Measurements from ENCODE around the gene MLXIPL. TPM values are rescaled to one million over a fixed set of nuclear protein-coding genes. Genes with fewer than 3 reads are reported as not detected.

MLXIPL gene
- polyA plus RNA-seq, 3 donors: 0.15 to 0.24 TPM; not detected in 1

- Histone ChIP-seq H3K9ac (ENCODE audit: insufficient read depth, low read length, poor library complexity, severe bottlenecking) (no peak overlapping the region), H3K9me3 (replicated peaks in 1 of 2; ENCODE audit: control insufficient read depth in 1 of 2, insufficient read depth in 1 of 2, low read length in 2 of 2) (no peaks in the 10 kb centered on the region), H3K36me3 (replicated peaks in 1 of 2; ENCODE audit: control insufficient read depth in 1 of 2, insufficient read depth in 2 of 2, low read length in 2 of 2) (no peaks in the 10 kb centered on the region), H3K4me1 (ENCODE audit: control insufficient read depth in 1 of 2, insufficient read depth in 2 of 2, low read length in 2 of 2) (peaks cover 32 to 42% of the 10 kb centered on the region in 2 donors), H2AFZ (ENCODE audit: insufficient read depth, low read depth, low read length, poor library complexity, severe bottlenecking) (no peak overlapping the region), H4K20me1 (ENCODE audit: insufficient read depth, low read length) (no peaks in the 10 kb centered on the region), H3K27me3 (ENCODE audit: control insufficient read depth in 2 of 2, insufficient read depth in 2 of 2, low read length in 2 of 2) (peaks cover 2 to 47% of the 10 kb centered on the region in 2 donors), H3K4me3 (replicated peaks in 1 of 3; ENCODE audit: low read depth in 2 of 3, low read length in 3 of 3) (no peak overlapping the region), H3K79me2 (ENCODE audit: insufficient read depth, low read length) (no peaks in the 10 kb centered on the region), H3K27ac (ENCODE audit: low read depth in 1 of 2, low read length in 2 of 2) (no peak overlapping the region), H3K4me2 (replicated peaks; ENCODE audit: extremely low read depth, low read length, poor library complexity, severe bottlenecking) (no peak overlapping the region)
- Mint-ChIP-seq H3K4me3 (peak overlapping the region in 1 of 2 donors; percentile 48), H3K27me3 (ENCODE audit: low read depth in 3 of 3) (peaks cover 40 to 65% (median 56%) of the 10 kb centered on the region in 3 donors), H3K36me3 (peaks cover 4 to 9% of the 10 kb centered on the region in 2 donors), H3K27ac (no peak overlapping the region), H3K9me3 (peaks cover 4 to 16% (median 6%) of the 10 kb centered on the region in 7 donors), H3K4me1 (peaks cover 51% of the 10 kb centered on the region)
- WGBS (ENCODE audit: insufficient coverage): 67% methylated on average over 26 of the region's 37 CpGs
- TF ChIP-seq, protein P1, sequence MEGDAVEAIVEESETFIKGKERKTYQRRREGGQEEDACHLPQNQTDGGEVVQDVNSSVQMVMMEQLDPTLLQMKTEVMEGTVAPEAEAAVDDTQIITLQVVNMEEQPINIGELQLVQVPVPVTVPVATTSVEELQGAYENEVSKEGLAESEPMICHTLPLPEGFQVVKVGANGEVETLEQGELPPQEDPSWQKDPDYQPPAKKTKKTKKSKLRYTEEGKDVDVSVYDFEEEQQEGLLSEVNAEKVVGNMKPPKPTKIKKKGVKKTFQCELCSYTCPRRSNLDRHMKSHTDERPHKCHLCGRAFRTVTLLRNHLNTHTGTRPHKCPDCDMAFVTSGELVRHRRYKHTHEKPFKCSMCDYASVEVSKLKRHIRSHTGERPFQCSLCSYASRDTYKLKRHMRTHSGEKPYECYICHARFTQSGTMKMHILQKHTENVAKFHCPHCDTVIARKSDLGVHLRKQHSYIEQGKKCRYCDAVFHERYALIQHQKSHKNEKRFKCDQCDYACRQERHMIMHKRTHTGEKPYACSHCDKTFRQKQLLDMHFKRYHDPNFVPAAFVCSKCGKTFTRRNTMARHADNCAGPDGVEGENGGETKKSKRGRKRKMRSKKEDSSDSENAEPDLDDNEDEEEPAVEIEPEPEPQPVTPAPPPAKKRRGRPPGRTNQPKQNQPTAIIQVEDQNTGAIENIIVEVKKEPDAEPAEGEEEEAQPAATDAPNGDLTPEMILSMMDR (IDR thresholded peaks at IDR 0.05): no peak
- DNase-seq: no peak
- intact Hi-C loops (cut with micrococcal nuclease): no loop called here
These were observed 27.9 kb downstream of the MLXIPL start for GRCh38 chr7:73596191-73597065.

GRCh38 chr7:73595358-73595757, 29.0 kb downstream of the MLXIPL start:
- Mint-ChIP-seq H3K27ac (peak overlapping the region in 4 of 7 donors; percentile 41 to 77 (median 64)), H3K9me3 (peaks cover 2 to 16% (median 6%) of the 10 kb centered on the region in 7 donors), H3K4me3 (peak overlapping the region in 1 of 2 donors; percentile 69), H3K4me1 (peaks cover 44% of the 10 kb centered on the region), H3K36me3 (peaks cover 0 to 9% of the 10 kb centered on the region in 2 donors), H3K27me3 (ENCODE audit: low read depth in 3 of 3) (peaks cover 43 to 64% (median 51%) of the 10 kb centered on the region in 3 donors)
- Histone ChIP-seq H3K27ac (ENCODE audit: low read depth in 1 of 2, low read length in 2 of 2) (no peak overlapping the region), H3K36me3 (replicated peaks in 1 of 2; ENCODE audit: control insufficient read depth in 1 of 2, insufficient read depth in 2 of 2, low read length in 2 of 2) (no peaks in the 10 kb centered on the region), H3K9me3 (replicated peaks in 1 of 2; ENCODE audit: control insufficient read depth in 1 of 2, insufficient read depth in 1 of 2, low read length in 2 of 2) (no peaks in the 10 kb centered on the region), H3K9ac (ENCODE audit: insufficient read depth, low read length, poor library complexity, severe bottlenecking) (no peak overlapping the region), H3K4me1 (ENCODE audit: control insufficient read depth in 1 of 2, insufficient read depth in 2 of 2, low read length in 2 of 2) (peaks cover 23 to 33% of the 10 kb centered on the region in 2 donors), H2AFZ (ENCODE audit: insufficient read depth, low read depth, low read length, poor library complexity, severe bottlenecking) (no peak overlapping the region), H4K20me1 (ENCODE audit: insufficient read depth, low read length) (no peaks in the 10 kb centered on the region), H3K4me2 (replicated peaks; ENCODE audit: extremely low read depth, low read length, poor library complexity, severe bottlenecking) (no peak overlapping the region), H3K79me2 (ENCODE audit: insufficient read depth, low read length) (no peaks in the 10 kb centered on the region), H3K27me3 (ENCODE audit: control insufficient read depth in 2 of 2, insufficient read depth in 2 of 2, low read length in 2 of 2) (peaks cover 2 to 47% of the 10 kb centered on the region in 2 donors), H3K4me3 (replicated peaks in 1 of 3; ENCODE audit: low read depth in 2 of 3, low read length in 3 of 3) (no peak overlapping the region)
- DNase-seq: no peak
- WGBS (ENCODE audit: insufficient coverage): 94% methylated on average over 9 of the region's 9 CpGs
- TF ChIP-seq, protein P1 (IDR thresholded peaks at IDR 0.05): no peak
- intact Hi-C loops (cut with micrococcal nuclease): no loop called here

All from CD14-positive monocyte (primary cell).